Endometrial microvascular endothelial cells (primary cell): ENCODE results near the gene C17orf67. TPM values are rescaled to one million over a fixed set of nuclear protein-coding genes. Genes with fewer than 3 reads are reported as not detected.
"Not testable (repeated sequence)": the region's sequence is repeated elsewhere in the genome, so short reads cannot be mapped to it uniquely, and the experiment has no call there.

Experiments used
- in situ Hi-C: cut with HindIII; loops from 2 replicates; pipeline ENCODE4 v1.10.0; 2017; ENCODE audit warnings: low sequenced_read_pairs, low pct_unique_long_range_greater_than_20kb; ENCODE audit errors: inconsistent ontology term
- total RNA-seq: library from RNA; depleted of rRNA; stranded (reverse); fragments of >200 nt; gene quantifications from one replicate; pipeline ENCODE4 v1.2.3, GENCODE V29; 2015; ENCODE audit errors: inconsistent ontology term

C17orf67 gene
- total RNA-seq, 1 donor from 2014 or later, result 1.5 TPM

DNA sequence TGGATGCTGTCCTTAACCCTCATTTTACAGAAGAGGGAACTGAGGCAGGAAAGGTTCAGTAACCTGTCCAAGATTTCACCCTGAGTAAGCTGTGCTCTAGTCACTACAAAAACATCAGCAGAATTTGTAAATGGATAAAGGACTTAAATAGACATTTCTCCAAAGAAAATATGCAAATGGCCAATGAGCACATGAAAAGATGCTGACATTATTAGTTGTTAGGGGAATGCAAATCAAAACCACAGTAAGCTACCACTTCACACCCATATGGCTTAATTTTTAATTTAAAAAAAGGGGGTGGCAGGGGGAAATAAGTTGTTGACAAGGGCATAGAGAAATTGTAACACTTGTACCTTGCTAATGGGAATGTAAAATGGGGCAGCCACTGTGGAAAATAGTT lies 51.4 kb downstream of the C17orf67 start:
- in situ Hi-C loops, result no loop called here

DNA sequence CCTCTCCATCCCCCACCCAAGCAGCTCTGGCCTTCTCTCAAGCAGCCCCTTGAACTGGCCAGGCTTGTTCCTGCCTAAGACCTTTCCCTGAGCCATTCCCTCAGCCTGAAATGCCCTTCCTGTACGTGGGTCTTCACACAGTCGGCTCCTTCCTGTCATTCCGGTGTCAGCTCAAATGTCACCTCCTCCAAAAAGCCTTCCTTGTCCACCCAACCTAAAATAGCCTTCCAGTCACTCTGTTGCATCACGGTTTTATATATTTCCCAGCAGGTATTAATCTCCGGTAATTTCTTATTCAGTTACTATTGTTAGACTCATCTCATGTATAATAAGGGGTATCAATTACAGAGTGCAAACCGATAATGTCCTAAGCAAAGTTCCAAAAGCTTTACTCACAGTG lies 51.8 kb downstream of the C17orf67 start:
- in situ Hi-C loops, result no loop called here

GRCh38 chr17:56779898-56780777 lies 53.6 kb downstream of the C17orf67 start:
- in situ Hi-C loops, result no loop called here

DNA sequence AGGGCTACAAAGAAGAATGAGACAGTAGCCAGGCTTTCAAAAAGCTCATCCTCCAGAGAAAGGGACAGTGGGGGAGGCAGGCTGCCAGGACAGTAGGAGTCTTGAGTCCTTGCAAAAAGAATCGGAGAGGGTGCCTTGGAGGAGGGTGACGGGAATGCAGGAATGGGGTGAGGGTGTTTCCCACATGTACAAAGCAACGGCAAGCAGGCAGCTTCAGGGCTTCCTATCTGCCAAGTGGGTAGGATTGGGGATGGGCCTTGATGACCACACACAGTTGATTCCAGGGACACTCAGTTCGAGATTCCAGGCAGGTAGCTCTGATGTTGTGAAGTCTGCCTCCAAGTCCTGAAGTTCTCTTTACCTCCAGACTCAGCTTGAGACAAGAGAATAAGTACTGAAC lies 54.4 kb downstream of the C17orf67 start:
- in situ Hi-C loops, result no loop called here

- in situ Hi-C loops, result no loop called here
Observed at GRCh38 chr17:56778898-56779297, 54.8 kb downstream of the C17orf67 start.

- in situ Hi-C loops, result no loop called here
Observed at GRCh38 chr17:56777859-56778258, 55.9 kb downstream of the C17orf67 start.

GRCh38 chr17:56774650-56775049 lies 59.1 kb downstream of the C17orf67 start:
- in situ Hi-C loops, result no loop called here

DNA sequence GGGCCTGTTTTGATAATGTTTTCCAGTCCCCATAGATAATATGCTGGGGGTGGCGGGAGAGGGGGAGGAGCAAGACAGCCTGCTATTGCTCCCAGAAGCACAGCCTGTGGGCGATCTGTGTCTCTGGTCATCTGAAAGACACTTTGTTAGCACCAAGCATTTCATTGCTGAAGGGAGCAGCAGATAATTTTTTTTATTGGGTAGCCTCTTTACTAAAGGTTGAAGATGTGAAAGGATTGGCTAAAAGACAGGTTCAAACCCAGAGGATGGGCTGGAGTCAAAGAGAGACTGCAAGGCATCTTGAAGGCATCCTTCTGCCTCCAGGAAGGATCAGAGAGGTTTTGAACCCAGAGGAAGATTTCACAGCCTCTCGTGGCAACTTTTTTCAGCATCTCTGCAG lies 60.6 kb downstream of the C17orf67 start:
- in situ Hi-C loops, result no loop called here

GRCh38 chr17:56772442-56772841 lies 61.3 kb downstream of the C17orf67 start:
- in situ Hi-C loops, result no loop called here

DNA sequence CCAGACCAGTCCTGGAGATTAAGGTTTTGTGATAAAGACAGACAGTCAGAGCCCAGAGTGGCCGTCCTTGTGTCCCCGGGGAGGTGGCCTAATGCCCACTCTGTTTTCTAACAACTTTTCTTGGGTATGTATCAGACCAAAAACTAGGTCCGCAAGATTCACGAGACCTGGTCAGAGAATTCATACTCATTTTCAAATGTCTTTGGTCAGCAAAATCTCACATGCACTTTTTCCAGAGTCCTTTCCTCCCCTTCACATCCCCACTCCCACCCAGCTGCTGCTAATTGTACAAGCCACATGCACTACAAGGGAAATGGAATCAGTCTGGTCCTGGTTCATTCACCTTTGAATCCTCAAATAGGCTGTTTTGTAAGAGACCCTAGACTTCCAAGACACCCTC lies 61.7 kb downstream of the C17orf67 start:
- in situ Hi-C loops, result no loop called here

- in situ Hi-C loops, result no loop called here
Observed at GRCh38 chr17:56771563-56771962, 62.2 kb downstream of the C17orf67 start.

DNA sequence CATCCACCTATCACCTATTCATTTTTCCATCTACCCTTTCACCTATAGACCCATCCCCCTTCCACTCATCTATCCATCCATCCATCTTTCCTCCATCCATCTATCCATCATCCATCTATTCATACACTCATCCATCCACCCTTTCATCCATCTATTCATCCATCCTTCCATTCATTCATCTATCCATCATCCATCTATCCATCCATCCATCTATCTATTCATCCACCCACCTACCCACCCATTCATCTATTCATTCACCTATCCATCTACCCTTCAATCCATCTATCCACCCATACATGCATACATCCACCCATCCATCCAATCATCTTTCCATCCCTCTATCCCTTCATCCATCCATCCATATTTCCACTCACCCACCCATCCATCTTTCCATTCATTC lies 63.3 kb downstream of the C17orf67 start:
- in situ Hi-C loops, result no loop called here

DNA sequence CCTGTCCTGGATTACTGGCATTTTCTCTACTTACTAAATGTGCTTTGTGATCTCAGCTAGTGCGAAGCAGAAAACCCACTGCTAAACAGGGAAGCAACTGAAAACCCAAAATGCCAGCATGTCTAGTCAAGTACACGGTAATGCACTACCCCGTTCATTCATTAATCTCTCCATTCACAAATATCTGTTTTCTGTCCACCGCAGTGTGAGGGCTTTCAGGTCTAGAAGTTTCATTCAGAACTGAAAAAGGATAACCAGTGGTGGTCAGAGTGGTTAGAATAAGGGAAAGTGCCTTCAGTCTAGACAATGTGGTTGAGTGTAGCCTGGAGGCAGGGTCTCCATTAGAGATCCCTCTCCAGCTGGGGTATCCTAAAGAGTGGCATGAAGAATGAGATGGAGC lies 68.3 kb downstream of the C17orf67 start:
- in situ Hi-C loops, result no loop called here

- in situ Hi-C loops, result no loop called here
Observed at GRCh38 chr17:56762988-56763387, 70.7 kb downstream of the C17orf67 start.

DNA sequence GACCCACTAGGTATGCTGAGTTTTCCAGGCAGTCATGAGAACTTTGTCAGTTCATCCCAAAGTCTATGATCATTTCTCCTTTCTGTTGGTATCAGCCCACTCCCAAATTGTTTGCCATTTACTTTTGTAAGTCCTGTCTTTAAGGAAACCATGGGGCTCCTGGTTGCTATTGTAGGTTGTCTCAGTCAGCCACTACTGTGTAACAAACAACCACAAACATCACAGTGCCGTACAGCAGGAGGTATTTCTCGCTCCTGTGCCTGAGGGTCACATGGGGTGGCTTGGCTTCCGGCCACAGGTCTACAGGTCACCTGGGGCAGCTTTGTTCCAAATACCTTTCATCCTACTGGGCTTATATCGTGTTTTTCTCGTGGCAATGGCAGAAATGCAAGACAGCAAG lies 71.6 kb downstream of the C17orf67 start:
- in situ Hi-C loops, result no loop called here

GRCh38 chr17:56761387-56761786 lies 72.3 kb downstream of the C17orf67 start:
- in situ Hi-C loops, result no loop called here

GRCh38 chr17:56757611-56758010 lies 76.1 kb downstream of the C17orf67 start:
- in situ Hi-C loops, result not testable (repeated sequence)

DNA sequence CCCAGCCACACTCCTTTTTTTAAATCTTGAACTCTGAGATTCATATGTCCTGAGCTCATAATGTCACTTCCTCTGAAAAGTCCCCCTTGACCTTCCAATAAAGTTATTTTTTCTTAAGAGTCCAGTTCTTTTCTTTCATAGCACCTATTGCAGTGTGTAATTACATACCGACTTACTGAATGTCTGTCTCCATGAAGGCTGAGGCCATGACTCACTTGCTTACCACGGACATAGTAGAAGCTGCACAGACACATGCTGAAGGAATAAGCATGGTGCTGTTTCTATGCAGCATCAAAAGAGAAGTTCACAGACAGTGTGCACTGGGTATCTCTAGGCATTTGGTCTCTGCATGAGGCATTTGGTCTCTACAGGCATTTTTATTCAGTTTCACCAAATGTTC lies 77.2 kb downstream of the C17orf67 start:
- in situ Hi-C loops, result no loop called here

- in situ Hi-C loops, result no loop called here
Observed at GRCh38 chr17:56755310-56755709, 78.4 kb downstream of the C17orf67 start.

GRCh38 chr17:56754523-56755208 lies 79.1 kb downstream of the C17orf67 start:
- in situ Hi-C loops, result no loop called here
